ENCODE data around the gene CTBP1. TPM values are rescaled to one million over a fixed set of nuclear protein-coding genes. Genes with fewer than 3 reads are reported as not detected.
A peak's percentile ranks its signal among the peaks of the same experiment; 100 is the strongest.

CTBP1 gene
- total RNA-seq, 1 donor from 2014 or later = 143 TPM

DNA sequence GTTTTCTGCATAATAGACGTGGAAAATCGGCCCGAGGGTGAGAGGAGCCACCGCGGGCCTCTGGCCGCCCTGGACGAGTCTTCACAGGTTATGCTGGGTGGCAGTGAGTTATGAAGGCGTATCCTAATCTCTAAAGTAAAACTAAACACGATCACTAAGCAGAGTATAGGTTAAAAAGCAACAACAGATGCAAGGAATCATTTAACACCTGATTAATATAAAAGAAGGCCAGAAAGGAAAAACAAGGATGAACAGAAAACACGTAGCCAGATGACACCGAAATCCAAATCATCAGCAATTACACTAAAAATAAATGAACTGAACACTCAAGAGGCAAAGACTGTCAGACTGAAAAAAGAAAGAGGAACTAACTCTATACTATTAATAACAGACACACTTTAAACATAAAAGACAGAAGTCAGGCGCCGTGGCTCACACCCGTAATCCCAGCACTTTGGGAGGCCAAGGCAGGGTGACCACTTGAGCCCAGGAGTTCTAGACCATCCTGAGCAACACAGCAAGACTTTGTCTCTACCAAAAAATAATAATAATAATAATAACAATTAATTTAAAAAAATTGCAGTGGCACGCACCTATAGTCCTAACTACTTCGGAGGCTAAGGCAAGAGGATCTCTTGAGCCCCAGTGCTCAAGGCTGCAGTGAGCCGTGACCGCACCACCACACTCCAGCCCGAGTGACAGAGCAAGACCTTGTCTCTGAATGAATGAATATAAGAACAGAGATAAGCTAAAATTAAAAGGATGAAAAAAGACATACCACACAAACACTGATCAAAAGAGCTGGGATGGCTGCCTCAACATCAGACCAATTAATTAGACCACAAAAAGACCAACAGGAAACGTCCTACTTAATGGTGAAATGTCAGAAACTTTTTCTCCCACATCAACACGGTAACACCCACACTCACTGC, 30.0 kb downstream of the CTBP1 start:
- intact Hi-C loops (cut with DNase I) = no loop called here
- DNase-seq (ENCODE audit: low spot score) (no peak), ATAC-seq (no peak)

DNA sequence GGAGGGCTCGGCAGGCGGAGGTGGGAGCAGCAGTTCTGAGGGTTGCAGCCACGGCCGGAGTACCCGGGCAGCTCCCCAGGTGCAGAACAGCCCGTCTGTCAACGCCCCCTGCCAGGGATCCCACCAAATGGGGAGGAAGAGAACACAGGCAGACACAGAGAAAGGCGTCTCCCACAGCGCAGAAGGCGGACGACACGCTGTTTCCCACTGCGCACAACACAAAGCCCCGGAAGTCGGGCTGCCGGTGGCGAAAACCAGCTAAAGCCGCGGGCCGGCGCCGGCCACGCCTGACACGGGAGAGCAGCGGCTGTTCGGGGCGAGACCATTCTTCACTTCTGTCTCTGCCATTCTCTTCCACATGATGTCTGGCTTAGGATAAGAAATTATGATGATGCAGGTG, 31.6 kb downstream of the CTBP1 start:
- intact Hi-C loops (cut with DNase I) = no loop called here
- ATAC-seq (no peak), DNase-seq (ENCODE audit: low spot score) (no peak)

GRCh38 chr4:1216869-1217294, 32.0 kb downstream of the CTBP1 start:
- intact Hi-C loops (cut with DNase I) = no loop called here
- DNase-seq (ENCODE audit: low spot score) (no peak), ATAC-seq (no peak)

GRCh38 chr4:1216076-1216614, 32.8 kb downstream of the CTBP1 start:
- intact Hi-C loops (cut with DNase I) = no loop called here
- ATAC-seq (no peak), DNase-seq (ENCODE audit: low spot score) (no peak)

GRCh38 chr4:1215141-1216075, 33.5 kb downstream of the CTBP1 start:
- intact Hi-C loops (cut with DNase I) = no loop called here
- ATAC-seq = peak; percentile 91
- no peak for DNase-seq (ENCODE audit: low spot score)

DNA sequence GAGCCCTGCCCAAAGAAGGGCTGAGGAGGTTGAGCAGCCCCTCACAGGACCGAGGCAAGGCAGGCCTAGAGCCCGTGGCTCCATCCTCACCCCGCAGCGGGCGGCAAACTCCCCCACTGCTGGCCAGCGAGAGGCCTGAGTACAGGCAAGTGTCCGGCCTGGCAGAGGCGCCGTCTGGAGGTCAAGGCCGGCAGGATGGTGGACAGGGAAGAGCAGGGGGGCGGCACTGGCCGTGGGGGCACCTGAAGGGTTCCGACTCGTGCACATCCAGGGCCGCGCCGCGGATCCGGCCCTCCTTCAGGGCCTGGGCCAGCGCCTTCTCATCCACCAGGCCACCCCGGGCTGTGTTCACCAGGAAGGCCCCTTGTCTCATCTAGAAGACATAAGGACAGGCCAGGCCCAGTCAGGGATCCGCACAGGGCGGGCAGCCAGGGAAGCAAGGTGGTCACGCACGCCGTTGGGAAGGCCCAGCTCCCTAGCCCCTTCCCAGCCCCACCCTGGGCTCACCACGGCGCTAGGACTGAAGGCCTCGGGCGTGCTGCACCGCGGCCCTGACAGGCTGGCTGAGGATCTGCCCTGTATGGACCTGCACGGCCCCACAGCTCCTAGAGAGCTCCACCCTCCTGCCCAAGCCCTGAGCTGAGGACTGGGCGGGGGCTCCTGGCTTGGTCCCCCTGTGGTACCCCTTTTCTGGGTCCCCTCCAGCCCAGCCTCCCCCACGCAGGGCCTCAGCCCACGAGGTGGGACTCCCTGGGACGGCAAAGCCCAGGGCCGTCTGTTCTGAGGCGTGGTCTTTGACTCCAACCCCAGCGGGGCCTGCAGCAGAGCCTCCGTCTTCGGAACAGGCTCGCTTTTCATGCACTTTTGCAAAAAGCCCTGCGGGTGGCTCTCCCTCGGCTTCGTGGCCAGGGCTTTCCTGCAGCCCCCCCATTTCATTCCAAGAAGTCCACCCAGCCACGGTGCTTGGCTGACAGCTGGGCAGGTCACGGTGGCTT, 34.5 kb downstream of the CTBP1 start:
- intact Hi-C loops (cut with DNase I) = no loop called here
- no peak for DNase-seq (ENCODE audit: low spot score)
- ATAC-seq = no peak

DNA sequence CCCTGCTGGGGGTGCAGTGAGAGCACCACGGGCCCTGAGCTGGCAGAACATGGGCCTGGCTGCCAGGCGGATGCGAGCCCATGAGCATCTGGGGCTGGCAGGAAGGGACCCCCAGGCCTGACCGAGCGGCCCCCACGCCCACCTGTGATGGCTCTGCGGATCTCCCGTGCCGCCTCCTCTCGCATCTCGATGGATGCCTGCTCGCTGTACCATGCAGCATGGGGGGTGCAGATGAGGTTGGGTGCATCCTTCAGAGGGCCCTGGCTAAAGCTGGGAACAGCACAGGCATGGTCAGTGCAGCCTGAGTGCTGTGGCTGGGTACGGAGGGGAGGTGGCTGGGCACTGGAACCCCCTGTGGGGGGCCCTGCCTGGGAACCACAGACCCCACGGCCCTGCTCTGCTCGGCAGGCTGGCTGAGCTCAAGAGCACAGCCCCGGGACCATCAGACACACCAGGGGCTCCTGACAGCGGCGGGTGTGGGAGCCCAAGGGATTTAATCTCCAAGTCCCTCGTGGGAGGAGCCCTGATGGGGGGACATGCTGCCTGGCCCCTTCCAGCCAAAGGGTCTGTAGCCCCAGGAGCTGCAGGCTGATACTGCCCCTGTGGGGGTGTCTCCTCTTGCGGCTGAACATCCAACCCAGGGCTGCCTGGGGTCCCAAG, 35.5 kb downstream of the CTBP1 start:
- intact Hi-C loops (cut with DNase I) = no loop called here
- ATAC-seq (no peak), DNase-seq (ENCODE audit: low spot score) (no peak)

DNA sequence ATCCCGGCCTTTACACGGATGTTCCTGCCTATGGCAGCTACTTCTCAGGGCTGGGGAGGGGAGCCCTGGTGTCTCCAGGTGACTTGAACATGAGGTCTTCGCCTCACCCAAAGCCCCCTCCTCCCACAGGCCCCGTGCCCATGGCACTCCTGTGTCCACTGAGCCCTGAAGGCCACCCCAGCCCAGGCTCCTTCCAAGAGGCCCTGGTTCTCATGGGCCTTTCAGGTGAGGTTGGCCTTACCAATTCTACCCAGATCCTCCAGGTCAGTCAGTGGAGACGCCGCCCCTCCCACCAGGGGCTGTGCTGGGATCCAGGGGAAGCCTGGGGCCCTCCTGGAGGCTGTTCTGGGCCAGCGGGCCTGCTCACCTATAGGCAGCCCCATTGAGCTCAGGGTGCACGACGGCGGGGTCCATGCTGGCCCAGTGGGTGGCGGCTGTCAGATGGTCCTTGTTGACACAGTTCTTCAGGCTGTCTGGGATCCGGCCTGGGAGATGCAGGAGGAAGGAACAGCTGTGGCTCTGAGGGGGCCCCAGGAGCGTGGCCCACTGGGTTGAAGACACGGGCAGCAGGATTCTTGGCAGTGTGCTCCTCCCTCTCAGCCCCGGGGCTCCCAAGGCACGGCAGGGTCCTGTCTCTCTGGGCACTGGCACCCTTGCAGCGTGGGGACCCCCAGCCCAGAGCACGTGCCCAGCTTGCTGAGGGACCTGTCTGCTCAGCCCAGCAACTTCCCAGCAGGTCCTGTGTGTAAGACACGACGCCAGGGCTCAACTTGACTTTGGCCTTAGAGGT, 36.2 kb downstream of the CTBP1 start:
- intact Hi-C loops (cut with DNase I) = no loop called here
- ATAC-seq (no peak), DNase-seq (ENCODE audit: low spot score) (no peak)

DNA sequence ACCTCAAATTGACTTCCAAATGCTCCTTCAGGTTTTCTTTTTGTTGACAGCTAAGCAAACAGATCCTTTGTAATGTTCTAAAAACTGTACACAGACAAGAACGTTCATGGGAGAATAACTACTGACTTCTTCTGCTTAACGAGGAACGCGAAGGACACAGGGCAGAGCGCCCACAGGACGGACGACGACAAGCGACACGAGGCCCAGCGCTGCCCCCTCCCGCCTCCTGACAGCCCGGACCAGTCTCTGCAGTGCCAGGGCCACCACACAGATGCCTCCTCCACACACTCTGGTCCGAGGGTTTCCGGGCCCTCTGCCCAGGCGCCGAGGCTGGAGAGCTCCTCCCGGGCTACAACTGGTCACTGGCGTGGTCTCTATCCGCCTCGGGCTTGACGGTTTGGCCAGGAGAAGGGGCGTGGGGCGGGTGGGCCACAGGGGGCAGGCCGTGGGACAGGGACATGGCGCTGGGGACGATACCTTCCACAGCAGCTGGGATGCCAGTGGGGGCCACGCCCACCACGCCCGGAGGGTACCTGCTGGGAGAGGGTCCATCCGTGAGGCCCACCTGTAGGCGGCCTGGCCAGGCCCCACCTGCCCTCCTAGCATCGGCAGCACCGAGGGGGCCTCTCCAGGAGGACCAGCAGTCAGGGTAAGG, 36.9 kb downstream of the CTBP1 start:
- intact Hi-C loops (cut with DNase I) = no loop called here
- ATAC-seq (no peak), DNase-seq (ENCODE audit: low spot score) (no peak)

DNA sequence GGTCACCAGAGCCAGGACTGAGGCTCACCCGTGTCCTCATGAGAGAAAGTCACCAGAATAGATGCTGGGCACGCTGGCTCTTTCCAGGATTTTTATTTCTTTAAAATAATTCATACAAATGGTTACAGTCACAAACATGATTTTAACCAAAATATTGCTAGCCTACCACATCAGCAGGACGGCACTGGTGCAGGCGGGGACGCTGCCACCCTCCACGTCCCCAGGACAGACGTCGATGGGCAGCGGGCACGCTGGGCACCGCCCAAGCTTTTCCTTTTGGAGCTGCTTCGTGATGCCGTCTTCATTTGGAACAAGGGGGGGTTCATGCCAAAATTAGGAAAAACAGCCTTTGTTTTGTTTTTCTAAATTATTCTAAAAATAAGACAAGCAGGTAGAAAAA, 37.6 kb downstream of the CTBP1 start:
- intact Hi-C loops (cut with DNase I) = no loop called here
- ATAC-seq (no peak), DNase-seq (ENCODE audit: low spot score) (peak; percentile 51)

DNA sequence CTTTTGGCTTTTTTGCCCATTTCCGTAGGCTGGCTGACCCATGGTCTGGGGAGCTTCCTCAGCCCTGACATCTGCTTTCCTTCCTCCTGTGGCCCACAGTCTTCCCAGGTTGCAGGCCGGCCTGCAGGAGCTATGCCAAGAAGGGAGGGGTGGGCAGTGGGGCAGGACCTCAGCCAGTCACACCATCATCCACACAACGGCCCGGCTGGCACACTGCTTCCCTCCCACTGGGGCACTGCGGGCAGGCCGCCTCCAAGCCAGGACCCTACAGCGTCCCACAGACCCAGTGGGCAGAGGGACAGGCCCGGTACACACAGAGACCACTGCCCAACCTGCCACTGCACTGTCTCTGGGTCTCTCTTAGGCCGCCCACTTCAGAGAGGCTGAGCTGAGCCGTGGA, 38.0 kb downstream of the CTBP1 start:
- ATAC-seq = no peak
- intact Hi-C loops (cut with DNase I) = no loop called here
- DNase-seq (ENCODE audit: low spot score) = peak; percentile 54

- intact Hi-C loops (cut with DNase I) = no loop called here
- DNase-seq (ENCODE audit: low spot score) (peak; percentile 58), ATAC-seq (no peak)
Measured at GRCh38 chr4:1210241-1210841, 38.6 kb downstream of the CTBP1 start.

DNA sequence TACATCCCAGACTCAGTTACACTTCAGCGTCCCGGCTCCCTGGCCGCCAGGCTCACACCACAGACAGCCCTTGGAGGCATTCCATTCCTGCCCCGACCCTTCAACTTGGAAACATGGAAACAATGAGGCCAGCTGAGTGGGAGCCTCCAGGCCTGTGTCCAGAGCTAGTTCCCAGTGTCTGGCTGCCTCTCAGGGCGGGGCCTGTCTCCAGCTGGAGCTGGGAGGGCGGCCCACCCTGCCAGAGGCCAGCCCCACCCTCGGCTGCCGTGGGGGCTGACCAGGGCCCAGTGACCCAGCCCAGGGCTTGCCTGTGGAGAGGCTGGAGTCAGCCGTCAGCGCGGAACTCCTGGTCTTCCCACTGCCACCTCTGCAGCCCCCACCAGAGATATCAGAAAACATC, 39.1 kb downstream of the CTBP1 start:
- intact Hi-C loops (cut with DNase I) = no loop called here
- DNase-seq (ENCODE audit: low spot score) (peak; percentile 85), ATAC-seq (peak; percentile 89)

DNA sequence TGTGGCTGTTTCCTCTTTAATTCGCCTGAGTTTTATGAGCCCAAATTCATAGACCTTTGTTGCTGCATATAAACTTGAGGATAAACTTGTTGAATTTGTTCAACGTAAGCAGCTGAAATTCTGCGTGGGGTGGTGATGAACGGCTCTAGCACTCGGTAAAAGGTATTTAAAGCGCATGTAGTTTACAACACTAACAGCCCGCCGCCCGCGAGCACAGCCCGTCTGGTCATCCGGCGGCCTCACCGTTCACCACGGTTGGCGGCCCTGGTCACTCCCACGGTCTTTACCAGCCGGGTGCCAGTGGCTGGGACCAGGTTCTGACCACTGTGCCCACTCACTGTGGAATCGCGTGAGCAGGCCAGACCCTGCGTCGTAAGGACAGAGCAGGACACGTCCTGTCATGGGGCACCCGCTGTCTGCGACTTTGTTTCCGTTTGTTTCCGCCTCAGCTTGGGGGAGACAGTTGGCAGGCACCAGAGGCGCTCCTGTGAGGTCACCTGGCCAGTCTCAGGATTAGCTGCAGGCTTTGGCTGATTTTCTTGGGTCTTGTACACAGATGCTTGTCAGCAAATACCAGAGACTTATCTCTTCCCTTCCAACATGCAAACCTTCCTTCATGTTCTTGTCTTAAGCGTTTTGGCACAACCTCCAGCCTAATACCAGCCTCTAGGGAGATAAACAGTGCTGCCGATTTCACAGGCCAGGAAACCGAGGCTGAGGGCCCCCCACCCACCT, 39.8 kb downstream of the CTBP1 start:
- ATAC-seq (peak; percentile 1), DNase-seq (ENCODE audit: low spot score) (peak; percentile 62)
- intact Hi-C loops (cut with DNase I) = no loop called here

- ATAC-seq (peak; percentile 3), DNase-seq (ENCODE audit: low spot score) (peak; percentile 62)
- intact Hi-C loops (cut with DNase I) = no loop called here
Measured at GRCh38 chr4:1208266-1208961, 40.5 kb downstream of the CTBP1 start.
